Common myeloid progenitor, CD34-positive (primary cell): ENCODE data around the gene GRHL1.
A peak's percentile ranks its signal among the peaks of the same experiment; 100 is the strongest.
"Not testable (repeated sequence)": the region's sequence is repeated elsewhere in the genome, so short reads cannot be mapped to it uniquely, and the experiment has no call there.

Experiments
- CTCF ChIA-PET: fragments of 350-600 bp; sonication (Branson Sonifier 250); formaldehyde crosslinking; loops from one replicate; lab custom pipeline; 2021; ENCODE audit warnings: antibody characterized with exemption; lab: Charles Lee
- POLR2A ChIA-PET: fragments of 350-600 bp; sonication (Branson Sonifier 250); formaldehyde crosslinking; loops from one replicate; lab custom pipeline; 2021; ENCODE audit warnings: antibody characterized with exemption; lab: Charles Lee
- DNase-seq, 3 donors: peaks; one replicate each; pipeline versions ENCODE4 v3.0.0 to v3.0.0-alpha.2; 2013
- H3K27ac ChIP-seq, 2 experiments: 1 replicate in 1 of 2; 2 replicates in 1 of 2; pipeline ENCODE4 v1.7.0; 2013; ENCODE audit warnings: inconsistent platforms in 2 of 2, low read length in 2 of 2, mild to moderate bottlenecking in 2 of 2, low read depth in 1 of 2, moderate library complexity in 1 of 2; ENCODE audit not compliant: severe bottlenecking in 2 of 2, insufficient read depth in 1 of 2, poor library complexity in 1 of 2
- H3K27me3 ChIP-seq, 5 experiments: replicated peaks in 2 of 5; 1 replicate in 3 of 5; 2 replicates in 2 of 5; pipeline versions ENCODE4 v1.6.1 to v1.7.0; 2013; ENCODE audit warnings: low read length in 4 of 5, mild to moderate bottlenecking in 2 of 5, moderate library complexity in 2 of 5, inconsistent platforms in 1 of 5; ENCODE audit not compliant: insufficient read depth in 5 of 5, control insufficient read depth in 4 of 5
- H3K36me3 ChIP-seq, 4 experiments: 1 replicate in 2 of 4; 2 replicates in 2 of 4; pipeline versions ENCODE4 v1.6.1 to v1.7.0; 2013; ENCODE audit warnings: low read length in 3 of 4, control low read depth in 1 of 4, mild to moderate bottlenecking in 1 of 4; ENCODE audit not compliant: control insufficient read depth in 4 of 4, insufficient read depth in 4 of 4
- H3K4me1 ChIP-seq, 4 experiments: 1 replicate in 3 of 4; 2 replicates in 1 of 4; pipeline versions ENCODE4 v1.6.1 to v1.7.1; 2013; ENCODE audit warnings: low read length in 3 of 4, mild to moderate bottlenecking in 3 of 4, control low read depth in 1 of 4, inconsistent platforms in 1 of 4, moderate library complexity in 1 of 4; ENCODE audit not compliant: control insufficient read depth in 4 of 4, insufficient read depth in 4 of 4; ENCODE audit errors: control extremely low read depth in 1 of 4
- H3K4me3 ChIP-seq, 7 experiments: 1 replicate in 4 of 7; 2 replicates in 3 of 7; pipeline versions ENCODE4 v1.5.1 to v1.7.0; 2013; ENCODE audit warnings: mild to moderate bottlenecking in 7 of 7, low read length in 6 of 7, moderate library complexity in 6 of 7, inconsistent platforms in 2 of 7, low read depth in 2 of 7, control low read depth in 1 of 7; ENCODE audit not compliant: insufficient read depth in 4 of 7, control insufficient read depth in 1 of 7; ENCODE audit errors: extremely low read depth in 1 of 7
- H3K9me3 ChIP-seq, 5 experiments: 1 replicate in 4 of 5; 2 replicates in 1 of 5; pipeline versions ENCODE4 v1.6.1 to v1.7.1; 2013; ENCODE audit warnings: low read length in 4 of 5, mild to moderate bottlenecking in 2 of 5, inconsistent platforms in 1 of 5, low read depth in 1 of 5, moderate library complexity in 1 of 5; ENCODE audit not compliant: control insufficient read depth in 4 of 5, insufficient read depth in 2 of 5; ENCODE audit errors: control extremely low read depth in 1 of 5
- WGBS: methylation state at CpG from one replicate; pipeline ENCODE4 v1.1.5; 2013; ENCODE audit not compliant: insufficient coverage; 5-methylcytosine and 5-hydroxymethylcytosine counted together

The GRHL1 gene

GRCh38 chr2:10029875-10030223 lies 78.4 kb downstream of the GRHL1 start:
- Histone ChIP-seq H3K36me3 (no peaks in the 10 kb centered on the region), H3K9me3 (no peaks in the 10 kb centered on the region), H3K27ac (peak overlapping the region in 1 of 2 experiments; percentile 66), H3K4me1 (peaks cover 6 to 27% (median 21%) of the 10 kb centered on the region in 4 experiments), H3K27me3 (no peaks in the 10 kb centered on the region), H3K4me3 (peak overlapping the region in 4 of 7 experiments; percentile 44 to 72 (median 52))
- POLR2A ChIA-PET, result interaction anchor here (1.0 kb wide), 1 partner anchor 10 kb away, joined by 3 read pairs; no protein-coding TSS in a partner anchor
- CTCF ChIA-PET, result interaction anchor here (1.0 to 14.5 kb wide), 5 partner anchors 8 to 27 kb away, joined by 3 to 181 read pairs (median 5); partner anchors contain the start of gene KLF11
- DNase-seq, result no peak
- WGBS, result 100% methylated on average over 2 of the region's 7 CpGs

GRCh38 chr2:10030311-10030736 lies 78.8 kb downstream of the GRHL1 start:
- no peak for DNase-seq
- peaks cover 6 to 31% (median 23%) of the 10 kb centered on the region in 4 experiments for H3K4me1 ChIP-seq
- 90% methylated on average over 8 of the region's 9 CpGs for WGBS
- H3K27me3 ChIP-seq, result no peaks in the 10 kb centered on the region
- H3K27ac ChIP-seq, result peak overlapping the region in 1 of 2 experiments; percentile 40
- H3K36me3 ChIP-seq, result no peaks in the 10 kb centered on the region
- ChIA-PET CTCF (interaction anchor here (0.6 to 14.5 kb wide), 3 partner anchors 17 to 46 kb away, joined by 3 to 181 read pairs (median 11); partner anchors contain the start of gene KLF11), POLR2A (no interaction called here)
- no peaks in the 10 kb centered on the region for H3K9me3 ChIP-seq
- no peak overlapping the region for H3K4me3 ChIP-seq

GRCh38 chr2:10030798-10031197 lies 79.3 kb downstream of the GRHL1 start:
- H3K27me3 ChIP-seq, H3K4me3 ChIP-seq, POLR2A ChIA-PET, DNase-seq, H3K9me3 ChIP-seq, H3K36me3 ChIP-seq: not testable (repeated sequence)
- Histone ChIP-seq H3K4me1 (peaks cover 6 to 36% (median 27%) of the 10 kb centered on the region in 4 experiments), H3K27ac (peak overlapping the region in 1 of 2 experiments; percentile 40)
- 100% methylated on average over 3 of the region's 8 CpGs for WGBS
- CTCF ChIA-PET, result interaction anchor here (0.6 to 14.5 kb wide), 3 partner anchors 17 to 47 kb away, joined by 3 to 181 read pairs (median 11); partner anchors contain the start of gene KLF11

DNA sequence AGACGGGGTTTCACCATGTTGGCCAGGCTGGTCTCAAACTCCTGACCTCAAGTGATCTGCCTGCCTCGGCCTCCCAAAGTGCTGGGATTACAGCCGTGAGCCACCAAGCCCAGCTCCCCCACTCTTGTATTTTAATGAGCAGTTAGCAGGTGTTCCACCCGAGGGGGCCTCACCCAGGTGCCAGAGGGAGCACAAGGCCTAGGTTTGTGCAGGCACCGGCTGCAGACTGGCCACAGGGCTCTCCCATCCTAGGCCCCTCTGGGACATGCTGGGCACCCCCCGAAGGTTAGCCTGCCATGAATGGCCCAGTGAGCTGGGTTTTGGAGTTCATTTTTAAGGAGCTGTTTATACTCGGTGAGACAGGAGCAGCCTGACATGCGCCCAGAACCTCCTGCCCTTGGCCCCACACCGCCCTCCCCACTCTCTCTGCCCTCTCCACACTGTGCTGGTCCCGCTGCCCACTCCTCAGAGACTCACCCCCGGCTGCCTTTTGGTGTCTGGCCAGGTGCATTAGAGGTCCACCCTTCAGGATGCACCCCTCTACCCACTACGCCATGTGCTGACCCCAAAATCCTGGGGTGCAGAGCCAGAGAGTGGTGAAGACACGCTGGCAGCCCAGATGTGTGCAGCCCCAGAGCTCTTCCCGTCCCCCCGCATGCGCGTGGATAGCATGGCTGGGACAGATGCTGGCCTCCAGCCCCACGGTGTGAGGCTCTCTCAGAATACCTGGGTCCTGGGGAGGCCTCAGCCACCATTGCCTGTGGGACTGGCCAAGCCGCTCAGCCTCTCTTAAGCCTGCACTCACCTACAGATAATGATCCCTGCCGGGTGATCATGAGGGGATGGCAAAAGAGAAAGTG lies 80.6 kb downstream of the GRHL1 start:
- no peak for DNase-seq
- Histone ChIP-seq H3K36me3 (no peaks in the 10 kb centered on the region), H3K9me3 (no peaks in the 10 kb centered on the region), H3K4me1 (peaks cover 6 to 49% (median 39%) of the 10 kb centered on the region in 4 experiments), H3K4me3 (no peak overlapping the region), H3K27ac (no peak overlapping the region), H3K27me3 (no peaks in the 10 kb centered on the region)
- POLR2A ChIA-PET, result no interaction called here
- CTCF ChIA-PET, result interaction anchor here (1.0 to 14.5 kb wide), 3 partner anchors 15 to 50 kb away, joined by 3 to 181 read pairs (median 11); partner anchors contain the start of gene KLF11
- 98% methylated on average over 17 of the region's 20 CpGs for WGBS

DNA sequence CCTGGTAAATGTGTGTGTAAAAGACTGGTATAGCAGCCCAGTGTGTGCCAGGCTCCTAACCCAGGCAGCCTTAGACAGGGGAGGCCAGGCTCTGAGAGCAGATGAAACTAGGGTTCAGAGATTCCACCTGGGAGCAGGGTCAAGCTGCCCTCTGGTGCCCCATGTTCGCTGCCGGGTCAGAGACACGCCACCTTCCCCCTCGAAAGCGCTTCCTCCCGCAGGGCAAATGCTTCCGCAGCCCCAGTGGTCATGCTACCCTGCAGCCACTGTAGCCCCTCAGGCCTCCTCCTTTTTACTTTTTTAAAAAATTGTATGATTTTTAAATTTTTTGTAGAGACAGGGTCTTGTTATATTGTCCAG lies 81.2 kb downstream of the GRHL1 start:
- ChIA-PET POLR2A (no interaction called here), CTCF (interaction anchor here (14.5 kb wide), 1 partner anchor 15 kb away, joined by 181 read pairs; the partner anchor contains the start of gene KLF11)
- Histone ChIP-seq H3K4me1 (peaks cover 6 to 55% (median 42%) of the 10 kb centered on the region in 4 experiments), H3K27ac (no peak overlapping the region), H3K9me3 (no peaks in the 10 kb centered on the region), H3K36me3 (no peaks in the 10 kb centered on the region), H3K4me3 (no peak overlapping the region), H3K27me3 (no peaks in the 10 kb centered on the region)
- no peak for DNase-seq
- WGBS, result 98% methylated on average over 4 of the region's 7 CpGs

- peak in 1 of 3 donors; percentile 27 for DNase-seq
- no peaks in the 10 kb centered on the region for H3K9me3 ChIP-seq
- H3K27me3 ChIP-seq, result no peaks in the 10 kb centered on the region
- POLR2A ChIA-PET, result no interaction called here
- H3K4me3 ChIP-seq, result no peak overlapping the region
- H3K4me1 ChIP-seq, result peaks cover 6 to 56% (median 41%) of the 10 kb centered on the region in 4 experiments
- CTCF ChIA-PET, result interaction anchor here (0.8 to 14.5 kb wide), 4 partner anchors 9 to 47 kb away, joined by 4 to 181 read pairs (median 4); partner anchors contain the start of gene KLF11
- no peak overlapping the region for H3K27ac ChIP-seq
- H3K36me3 ChIP-seq, result no peaks in the 10 kb centered on the region
- WGBS, result 90% methylated on average over 11 of the region's 14 CpGs
Measured at GRCh38 chr2:10033251-10034006, 81.9 kb downstream of the GRHL1 start.
